Renal cortex interstitium (tissue), 11 donors: ENCODE data around the gene PRMT7. TPM values are rescaled to one million over a fixed set of nuclear protein-coding genes. Genes with fewer than 3 reads are reported as not detected.
A peak's percentile ranks its signal among the peaks of the same experiment; 100 is the strongest.

ENCODE experiments used
- DNase-seq, 11 donors: peaks; one replicate each; pipeline ENCODE4 v3.0.0-alpha.2; 2013; ENCODE audit warnings: low read depth in 9 of 11, low spot score in 4 of 11; ENCODE audit errors: extremely low read depth in 1 of 11
- polyA plus RNA-seq, 3 donors: library from polyadenylated mRNA; unstranded; fragments of 120-200 nt; gene quantifications; one replicate each; pipeline ENCODE4 v1.2.1, GENCODE V29; 2013; ENCODE audit not compliant: insufficient read length in 3 of 3

Gene PRMT7
- polyA plus RNA-seq, 3 donors = 51.2 to 64.2 (median 52.5) TPM

- no peak for DNase-seq
Observed at GRCh38 chr16:68296693-68297092, 14.1 kb upstream of the PRMT7 start.

GRCh38 chr16:68297908-68298307 is 12.9 kb upstream of the PRMT7 start:
- DNase-seq = no peak

GRCh38 chr16:68298312-68298711 is 12.5 kb upstream of the PRMT7 start:
- no peak for DNase-seq

GRCh38 chr16:68298907-68299561 is 11.8 kb upstream of the PRMT7 start:
- no peak for DNase-seq

GRCh38 chr16:68299571-68300453 is 11.0 kb upstream of the PRMT7 start:
- no peak for DNase-seq

DNA sequence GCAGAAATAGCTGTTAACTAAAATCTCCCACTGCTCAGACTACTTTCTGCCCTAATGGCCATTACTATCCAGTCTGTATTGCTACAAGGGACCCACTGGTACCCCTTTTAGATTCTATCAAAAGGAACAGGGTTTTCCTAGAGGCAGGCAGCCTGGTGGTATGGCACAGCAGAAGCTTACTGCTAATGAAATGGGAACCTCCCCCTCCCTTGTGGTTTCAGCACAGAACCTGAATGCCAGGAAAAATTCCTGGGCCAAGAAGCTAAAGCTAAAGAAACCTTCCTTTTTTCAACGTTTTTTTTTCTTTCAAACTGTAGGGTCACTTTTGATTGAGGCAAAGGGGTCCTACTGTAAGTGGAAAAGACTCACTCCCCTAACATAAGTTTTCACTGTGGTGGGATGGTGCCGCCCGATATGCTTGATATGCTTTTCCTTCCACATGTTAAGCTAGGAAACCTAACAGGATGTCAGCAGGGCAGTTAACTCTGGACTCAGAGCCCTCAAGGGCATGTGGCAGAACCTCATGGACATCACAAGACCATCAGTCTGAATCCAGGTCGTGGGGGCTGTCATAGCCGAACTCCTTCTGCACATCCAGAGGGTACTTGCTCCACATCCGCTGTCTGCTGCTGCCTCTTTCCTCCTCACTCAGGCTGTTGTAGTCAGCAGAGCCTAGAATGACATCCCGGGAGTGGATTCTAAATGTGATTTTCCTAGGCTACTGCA is 9.9 kb upstream of the PRMT7 start:
- DNase-seq = no peak

DNA sequence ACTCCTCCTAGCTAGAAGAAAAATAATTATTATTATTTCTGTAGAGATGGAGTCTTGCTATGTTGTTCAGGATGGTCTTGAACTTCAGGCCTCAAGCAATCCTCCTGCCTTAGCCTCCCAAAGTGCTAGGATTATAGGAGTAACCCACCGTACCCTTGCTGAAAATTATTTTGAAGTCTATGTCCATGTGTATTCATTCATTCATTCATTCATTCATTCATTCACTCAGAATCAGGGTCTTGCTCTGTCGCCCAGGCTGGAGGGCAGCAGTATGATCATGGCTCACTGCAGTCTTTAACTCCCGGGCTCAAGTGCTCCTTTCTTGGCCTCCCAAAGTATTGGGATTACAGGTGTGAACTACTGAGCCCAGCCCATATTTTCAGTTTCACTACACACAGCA is 4.2 kb upstream of the PRMT7 start:
- no peak for DNase-seq

- no peak for DNase-seq
Observed at GRCh38 chr16:68309799-68310198, 1.0 kb upstream of the PRMT7 start.

DNA sequence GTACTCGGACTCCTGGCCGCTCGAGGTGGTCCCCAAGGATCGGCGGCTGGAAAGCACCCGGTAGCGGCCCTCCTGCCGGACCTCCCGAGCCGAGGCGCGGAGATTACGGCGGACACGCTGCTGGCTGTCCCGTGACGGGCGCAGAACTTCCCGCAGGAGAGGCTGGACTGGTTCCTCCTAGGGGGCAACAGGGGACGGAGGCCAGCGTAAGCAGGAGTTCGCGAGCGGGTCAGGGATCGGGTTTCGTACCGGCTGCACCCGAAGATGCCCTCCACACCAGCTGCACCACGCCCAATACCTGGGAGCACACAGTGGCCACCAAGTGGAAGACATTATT is 414 bp upstream of the PRMT7 start:
- no peak for DNase-seq

- no peak for DNase-seq
Observed at GRCh38 chr16:68313116-68313515, 2.3 kb downstream of the PRMT7 start.

DNA sequence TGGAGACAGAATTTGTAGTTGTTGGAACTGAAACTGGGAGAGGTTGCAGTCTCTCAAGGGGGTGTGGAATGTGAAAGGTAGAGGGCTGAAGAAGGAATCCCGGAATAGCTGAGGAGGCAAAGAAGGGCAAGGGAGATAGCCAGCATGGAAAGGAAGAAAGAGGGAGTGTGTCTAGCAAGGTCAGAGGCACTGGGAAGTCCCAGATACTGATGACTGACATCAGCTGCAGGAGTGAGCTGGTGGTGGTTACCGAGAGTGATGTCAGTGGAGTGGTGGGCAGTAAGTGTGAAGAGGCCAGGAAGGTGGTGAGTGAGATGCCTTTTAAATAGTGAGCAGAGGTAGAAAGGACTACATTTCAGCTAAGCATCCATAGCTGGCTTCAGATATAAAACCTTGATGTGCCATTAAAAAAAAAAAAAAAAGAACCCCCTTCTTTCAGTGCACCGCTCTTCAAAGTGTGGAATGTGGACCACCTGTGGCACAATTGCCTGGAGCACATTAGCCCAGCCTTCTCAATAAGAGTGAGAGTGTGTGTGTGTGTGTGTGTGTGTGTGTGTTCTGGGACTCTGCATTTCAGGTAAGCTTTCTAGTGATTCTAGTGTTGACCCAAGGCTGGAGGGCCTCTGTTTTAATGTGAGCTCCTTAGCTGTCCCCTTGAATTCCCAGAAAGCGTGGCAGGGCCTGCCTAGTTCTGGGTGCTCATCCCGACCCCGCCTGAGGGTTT is 8.5 kb downstream of the PRMT7 start:
- DNase-seq = no peak

DNA sequence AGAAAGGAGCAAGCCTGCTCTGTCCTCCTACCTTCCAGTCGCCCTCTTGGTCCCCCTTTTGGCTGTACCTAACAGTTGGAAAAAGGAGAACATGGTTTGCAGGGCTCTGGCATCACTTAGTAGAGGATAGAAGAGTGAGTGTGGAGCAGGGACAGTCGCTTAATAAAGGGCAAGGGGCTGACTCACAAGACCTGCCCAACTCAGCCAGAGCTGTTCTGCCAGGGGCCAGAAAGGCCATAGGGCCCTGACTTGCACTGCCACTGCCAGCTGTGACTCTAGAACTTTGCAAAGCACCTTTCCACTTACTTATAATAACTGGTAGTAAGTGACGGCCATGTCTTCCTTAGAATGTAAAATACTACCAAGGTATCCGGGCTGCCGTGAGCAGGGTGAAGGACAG is 13.5 kb downstream of the PRMT7 start:
- DNase-seq = no peak

GRCh38 chr16:68324780-68325357 is 14.1 kb downstream of the PRMT7 start:
- no peak for DNase-seq

GRCh38 chr16:68328151-68328859 is 17.5 kb downstream of the PRMT7 start:
- DNase-seq = peak in 10 of 11 donors; percentile 49 to 79 (median 70)

GRCh38 chr16:68328860-68329390 is 18.1 kb downstream of the PRMT7 start:
- no peak for DNase-seq

- DNase-seq = no peak
Observed at GRCh38 chr16:68331879-68332410, 21.1 kb downstream of the PRMT7 start.

GRCh38 chr16:68332411-68333121 is 21.7 kb downstream of the PRMT7 start:
- peak in 1 of 11 donors; percentile 70 for DNase-seq
